Activated CD8-positive, alpha-beta memory T cell treated with anti-CD3 and anti-CD28 coated beads, Interleukin-2, amount 50 U/mL, for 1 hour (primary cell): Measurements from ENCODE around the gene NMRAL1.

Source experiments
- DNase-seq: peaks from one replicate; pipeline ENCODE4 v3.0.0-alpha.2; 2020; ENCODE audit errors: extremely low read depth

NMRAL1 gene

DNA sequence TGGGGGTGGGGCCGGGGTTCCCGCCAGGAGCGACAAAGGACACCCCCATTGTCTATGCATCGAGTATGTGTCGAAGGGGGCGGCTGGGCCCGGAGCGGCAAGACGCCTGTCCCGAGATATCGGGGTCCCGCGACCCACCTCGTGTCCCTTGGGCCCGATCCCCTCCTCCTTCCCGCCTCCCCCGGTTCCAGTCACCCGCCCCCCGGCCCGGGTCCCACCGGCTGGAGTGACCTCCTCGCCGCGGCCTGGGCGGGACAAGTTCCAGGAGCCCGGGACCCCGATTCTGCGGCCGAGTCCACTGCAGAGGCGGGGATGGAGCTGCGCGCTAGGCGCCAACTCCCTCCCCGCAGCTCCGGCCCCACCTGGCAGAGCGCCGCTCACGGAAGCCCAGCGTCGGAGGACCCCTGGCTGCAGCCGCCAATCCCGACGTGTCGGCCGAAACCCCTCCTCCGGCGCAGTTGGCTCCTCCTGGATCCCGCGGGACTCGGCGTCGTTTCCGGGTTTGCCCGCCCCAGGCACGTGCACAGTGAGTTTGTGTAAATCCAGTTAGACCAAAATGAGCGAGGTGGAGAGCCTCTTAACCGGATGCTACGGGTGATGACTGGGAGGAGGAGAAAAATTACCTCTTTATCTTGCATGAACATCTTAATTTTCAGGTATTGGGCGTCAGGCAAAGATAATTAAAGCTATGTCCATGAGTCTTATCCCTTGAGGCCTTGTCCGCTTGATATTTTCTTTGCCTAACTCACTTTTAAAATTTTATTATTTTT, at the start of gene NMRAL1:
NMRAL1 (minus strand) TSS at position 434 of the 770 bp plus-strand sequence. CDS start 493 bp downstream, outside the sequence.
- peak; percentile 57 for DNase-seq

DNA sequence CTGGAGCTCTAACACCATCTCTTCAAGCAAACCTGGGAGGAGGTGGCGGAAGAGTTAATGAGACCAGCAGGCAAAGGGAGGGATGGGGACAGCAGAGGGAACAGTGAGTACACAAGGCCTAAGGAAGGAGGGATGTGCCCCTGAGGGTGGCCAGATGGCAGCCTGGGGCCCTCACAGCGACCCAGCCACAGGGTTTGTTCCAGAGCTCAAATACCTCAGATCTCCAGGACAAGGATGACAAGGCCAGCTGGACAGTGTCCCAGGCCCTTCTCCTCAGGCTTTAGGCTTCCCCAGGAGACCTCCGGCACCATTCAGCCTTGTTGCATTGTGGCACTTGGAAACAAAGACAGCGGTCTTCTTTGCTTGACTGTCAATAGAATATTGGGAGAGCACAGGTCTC, 49.3 kb upstream of the NMRAL1 start:
- no peak for DNase-seq

DNA sequence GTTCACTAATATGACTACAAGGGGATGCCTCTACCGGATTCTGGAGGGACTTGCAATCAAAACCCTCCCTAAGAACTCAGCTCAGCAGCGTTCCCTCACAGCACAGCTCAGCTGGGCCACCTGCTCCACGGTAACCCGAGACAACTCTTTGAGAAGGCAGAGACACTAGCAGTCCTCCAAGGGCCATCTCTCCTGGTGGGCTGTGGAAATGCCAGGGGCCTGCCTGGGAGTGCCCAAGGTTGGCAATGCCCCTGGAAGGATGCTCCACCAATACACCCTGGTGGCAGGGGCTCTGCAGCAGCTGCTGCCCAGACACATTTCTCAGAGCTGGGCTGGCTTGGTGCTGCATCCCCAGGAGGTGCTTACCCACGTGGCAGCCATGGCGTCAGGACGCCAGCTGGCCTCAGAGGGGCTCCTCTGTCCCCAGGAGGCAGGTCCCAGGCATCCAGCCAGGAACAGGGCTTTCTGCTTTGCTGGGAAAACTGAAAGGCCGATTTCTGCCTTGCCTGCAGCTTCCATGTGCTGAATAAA, 47.7 kb upstream of the NMRAL1 start:
- no peak for DNase-seq

DNA sequence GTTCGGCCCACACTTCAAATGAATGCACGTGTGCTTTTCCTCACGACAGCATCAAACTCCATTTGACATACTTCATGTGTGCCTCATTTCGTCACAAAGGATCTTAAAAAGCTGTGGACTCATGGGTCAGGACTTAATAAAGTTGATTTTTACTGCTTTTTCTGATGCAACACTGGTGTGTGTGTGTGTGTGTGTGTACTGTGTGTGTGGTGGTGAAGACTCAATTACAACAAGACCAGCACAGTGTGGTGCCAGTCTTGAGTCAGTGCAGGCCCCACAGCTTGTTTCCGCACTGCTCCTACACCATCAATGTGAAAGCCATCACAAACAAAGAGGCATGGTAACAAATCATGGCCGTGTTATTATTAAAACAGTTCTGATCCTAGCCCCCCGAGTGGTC, 46.5 kb upstream of the NMRAL1 start:
- no peak for DNase-seq

DNA sequence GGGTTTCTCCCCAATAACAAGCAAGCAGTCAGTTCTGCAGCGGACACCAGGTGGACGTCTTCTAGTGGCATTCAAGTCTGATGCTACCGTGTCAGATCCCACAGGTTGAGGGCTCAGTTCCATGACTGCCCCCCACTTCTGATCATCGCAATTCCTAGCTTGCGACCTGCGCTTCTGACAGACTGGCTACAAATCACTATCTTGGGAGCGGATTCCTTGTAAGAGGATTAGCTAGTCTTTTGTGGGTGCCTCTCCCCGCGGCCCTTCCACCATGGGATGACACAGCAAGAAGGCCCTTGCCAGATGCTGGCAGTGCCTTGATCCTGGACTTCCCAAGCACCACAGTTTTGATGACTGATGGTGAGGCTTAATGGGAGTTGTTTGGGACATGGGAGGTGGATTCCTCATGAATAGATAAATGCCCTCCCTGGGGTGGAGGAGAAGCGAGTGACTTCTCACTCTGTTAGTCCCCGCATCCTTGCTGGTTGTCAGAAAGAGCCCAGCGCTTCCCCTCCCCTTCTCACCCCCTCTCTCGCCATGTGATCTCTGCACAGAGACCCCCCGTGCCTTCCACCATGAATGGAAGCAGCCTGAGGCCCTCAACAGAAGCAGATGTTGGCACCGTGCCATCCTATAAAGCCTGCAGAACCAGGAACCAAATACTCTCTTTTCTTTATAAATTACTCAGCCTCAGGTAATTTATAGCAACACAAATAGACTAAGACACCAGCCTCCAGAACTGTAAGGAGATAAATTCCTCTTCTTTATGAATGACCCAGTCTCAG, 45.0 kb upstream of the NMRAL1 start:
- DNase-seq: no peak

DNA sequence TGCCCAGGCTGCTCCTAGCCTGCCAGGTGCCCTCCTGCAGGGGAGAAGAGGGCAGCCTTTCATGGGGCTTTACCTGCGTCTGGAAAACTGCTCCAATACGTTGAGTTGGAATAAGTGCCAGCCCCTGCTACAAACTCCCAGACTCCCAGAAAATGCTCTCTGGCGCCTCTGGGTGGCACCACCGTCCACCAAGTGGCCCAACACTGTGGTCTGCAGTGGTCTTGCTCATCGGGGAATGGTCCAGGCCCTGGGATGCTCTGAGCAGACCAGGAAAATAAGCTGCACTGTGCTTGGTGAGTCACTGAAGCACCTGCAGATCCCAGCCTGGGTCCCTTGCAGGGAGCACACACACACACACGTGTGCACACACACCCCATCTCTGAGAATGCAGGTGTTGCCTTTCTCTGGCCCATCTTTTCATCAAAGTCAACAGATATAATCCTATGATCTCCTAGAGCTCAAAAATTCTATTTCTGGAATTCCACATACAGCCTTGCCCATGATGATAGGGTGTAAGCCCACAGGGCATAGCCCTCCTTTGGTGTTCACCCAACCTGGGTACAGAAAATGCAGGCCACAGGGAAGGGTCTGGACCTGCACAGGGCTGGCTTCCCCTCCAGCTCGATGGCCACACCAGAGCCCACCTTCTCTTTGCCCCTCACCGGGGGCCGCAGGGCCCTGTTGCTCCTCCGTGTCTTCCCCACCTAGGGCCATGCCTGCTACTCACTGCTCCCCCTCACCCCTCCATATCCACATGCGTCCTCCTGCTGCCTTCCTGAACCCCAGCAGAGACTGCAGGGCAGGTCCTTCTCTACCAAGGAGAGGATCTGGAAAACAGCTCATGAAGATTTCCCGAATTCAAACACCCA, 43.6 kb upstream of the NMRAL1 start:
- DNase-seq: no peak

DNA sequence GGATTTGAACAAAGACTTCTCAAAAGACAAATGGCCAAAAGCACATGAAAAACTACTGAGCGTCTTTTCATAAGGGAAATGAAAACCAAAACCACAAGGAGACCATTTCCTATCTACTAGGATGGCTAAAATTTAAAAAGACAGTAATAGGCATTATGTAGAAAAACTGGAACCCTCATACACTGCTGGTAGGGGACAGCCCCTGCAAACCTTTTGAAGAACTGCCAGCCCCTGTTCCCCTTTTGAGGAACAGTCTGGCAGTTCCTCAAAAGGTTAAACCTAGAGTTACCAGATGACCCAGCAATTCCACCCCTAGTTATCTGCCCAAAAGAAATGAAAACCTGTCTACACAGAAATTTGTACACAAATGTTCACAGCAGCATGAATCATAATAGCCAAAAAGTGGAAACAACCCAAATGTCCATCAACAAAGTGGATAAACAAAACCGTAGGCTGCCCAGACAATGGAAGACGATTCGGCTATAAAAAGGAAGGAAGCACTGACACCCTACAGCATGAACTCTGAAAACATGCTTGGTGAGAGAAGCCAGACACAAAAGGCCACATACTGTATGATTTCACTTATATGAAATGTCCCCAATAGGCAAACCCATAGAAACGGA, 41.3 kb upstream of the NMRAL1 start:
- DNase-seq: no peak

DNA sequence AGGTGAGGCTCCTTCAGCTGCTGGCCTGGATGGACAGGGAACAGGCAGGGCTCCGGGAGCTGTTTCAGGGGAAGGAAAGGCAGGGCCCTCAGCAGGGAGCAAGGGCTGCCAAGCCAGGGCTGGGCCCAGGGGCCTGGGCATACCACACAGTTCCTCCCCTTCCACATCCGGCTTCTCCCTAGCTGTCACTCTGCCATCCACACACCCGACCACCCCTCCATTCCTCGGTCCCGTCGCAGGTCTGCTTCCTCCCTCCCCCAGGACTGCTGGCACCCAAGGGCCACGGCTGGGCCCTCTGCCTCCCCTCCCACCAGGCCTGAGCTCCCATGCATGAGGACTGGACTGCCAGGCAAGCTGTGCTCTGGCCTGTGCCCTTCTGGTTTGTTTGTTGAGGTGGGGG, 40.2 kb upstream of the NMRAL1 start:
- DNase-seq: no peak

DNA sequence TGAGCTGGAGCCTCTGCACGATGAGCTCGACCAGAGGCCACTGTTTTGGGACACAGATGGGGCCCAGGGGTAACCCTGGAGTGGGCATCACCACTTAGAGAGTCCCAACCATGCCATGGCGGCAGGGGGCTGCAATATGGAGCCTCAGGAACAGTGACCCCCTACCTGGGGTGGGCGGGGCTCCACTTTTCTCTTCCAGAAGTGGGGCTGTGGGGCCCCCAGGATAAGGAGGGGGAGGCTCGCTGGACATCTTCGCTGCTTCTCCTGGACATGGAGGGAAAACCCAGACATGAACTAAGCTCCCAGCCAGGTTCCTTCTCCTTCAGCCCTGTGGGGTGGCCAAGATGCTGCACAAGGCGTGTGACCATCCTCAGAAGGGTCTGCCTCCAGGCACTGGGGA, 39.5 kb upstream of the NMRAL1 start:
- no peak for DNase-seq

DNA sequence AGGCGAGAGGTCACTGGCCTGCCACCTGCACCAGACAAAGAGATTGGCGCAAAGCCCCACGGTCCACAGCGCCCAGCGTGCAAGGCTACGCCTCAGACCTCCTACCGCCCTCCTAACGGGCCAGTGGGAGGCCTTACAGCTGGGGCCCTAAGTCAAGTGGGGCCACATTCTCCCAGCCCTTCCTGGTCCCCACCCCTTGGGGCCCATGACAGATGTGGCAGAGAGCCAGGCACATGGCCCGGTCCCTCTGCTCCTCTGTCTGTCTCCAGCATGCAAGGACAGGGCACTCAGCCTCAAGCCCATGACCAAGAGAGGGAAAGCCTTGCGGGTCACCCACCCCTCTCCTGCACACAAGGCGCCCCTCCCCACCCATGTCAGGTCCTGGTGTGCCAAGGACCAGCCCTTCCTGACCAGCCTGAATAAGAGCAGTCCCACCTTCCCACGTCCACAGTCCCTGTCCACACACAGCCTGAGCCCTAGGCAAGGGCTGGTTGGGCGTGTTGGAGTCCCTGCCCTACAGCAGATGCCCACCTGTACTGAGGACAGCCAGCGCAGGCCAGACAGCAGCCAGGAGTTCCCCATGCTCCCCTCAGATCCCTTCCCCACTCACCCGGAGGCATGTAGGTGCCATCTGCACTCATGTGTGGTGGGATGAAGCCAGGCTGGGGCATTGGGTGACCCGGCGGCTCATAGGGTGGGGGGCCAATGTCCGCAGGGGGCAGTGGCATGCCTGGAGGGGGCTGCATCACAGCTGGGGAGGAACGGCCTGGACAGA, 38.8 kb upstream of the NMRAL1 start:
- no peak for DNase-seq

DNA sequence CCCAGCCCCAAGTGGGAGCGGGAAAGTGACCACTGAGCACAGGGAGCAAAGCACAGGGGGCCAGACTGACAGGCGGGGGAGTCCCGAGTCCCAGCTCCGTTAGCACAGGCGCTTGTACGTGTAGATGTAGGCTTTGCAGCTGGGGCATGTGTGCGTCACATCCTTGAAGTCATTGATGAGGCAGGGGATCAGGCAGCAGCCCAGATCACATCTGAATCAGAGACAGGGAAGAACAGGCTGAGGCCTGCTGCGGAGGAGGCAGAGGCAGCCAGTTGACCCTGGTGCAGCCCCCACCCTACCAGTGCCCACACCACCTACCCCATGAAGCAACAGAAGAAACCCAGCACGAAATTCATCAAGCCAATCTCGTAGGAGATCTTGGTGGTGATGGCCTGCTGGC, 38.0 kb upstream of the NMRAL1 start:
- no peak for DNase-seq

DNA sequence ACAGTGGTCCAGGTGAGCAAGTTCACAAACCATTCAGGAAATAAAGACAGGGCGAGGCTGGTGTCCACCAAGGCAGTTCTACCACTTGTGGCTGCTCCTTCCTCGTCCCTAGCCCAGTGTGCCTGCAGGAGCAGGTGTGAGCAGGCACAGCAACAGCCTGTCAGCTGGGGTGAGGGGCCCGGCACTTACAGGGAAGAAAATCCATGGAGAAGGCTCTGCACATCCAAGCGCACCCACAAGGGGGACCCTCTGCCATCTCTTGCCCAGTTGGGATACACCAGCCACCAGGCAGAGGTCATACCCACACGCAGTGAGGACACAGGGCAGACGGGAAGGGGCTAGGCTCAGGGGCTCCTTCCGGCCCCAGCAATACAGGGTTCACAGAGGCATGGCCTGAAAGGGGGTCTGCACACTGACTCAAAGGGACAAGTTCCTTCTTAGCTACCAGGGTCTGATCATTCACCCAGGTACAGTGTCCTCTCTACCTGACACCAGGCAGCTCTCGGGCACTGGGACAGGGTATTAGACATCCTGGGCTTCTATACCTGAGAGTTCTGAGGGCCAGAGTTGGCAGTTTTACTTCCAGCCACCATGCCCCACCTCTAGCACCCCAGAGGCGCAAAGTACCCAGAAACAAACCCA, 37.1 kb upstream of the NMRAL1 start:
- no peak for DNase-seq

DNA sequence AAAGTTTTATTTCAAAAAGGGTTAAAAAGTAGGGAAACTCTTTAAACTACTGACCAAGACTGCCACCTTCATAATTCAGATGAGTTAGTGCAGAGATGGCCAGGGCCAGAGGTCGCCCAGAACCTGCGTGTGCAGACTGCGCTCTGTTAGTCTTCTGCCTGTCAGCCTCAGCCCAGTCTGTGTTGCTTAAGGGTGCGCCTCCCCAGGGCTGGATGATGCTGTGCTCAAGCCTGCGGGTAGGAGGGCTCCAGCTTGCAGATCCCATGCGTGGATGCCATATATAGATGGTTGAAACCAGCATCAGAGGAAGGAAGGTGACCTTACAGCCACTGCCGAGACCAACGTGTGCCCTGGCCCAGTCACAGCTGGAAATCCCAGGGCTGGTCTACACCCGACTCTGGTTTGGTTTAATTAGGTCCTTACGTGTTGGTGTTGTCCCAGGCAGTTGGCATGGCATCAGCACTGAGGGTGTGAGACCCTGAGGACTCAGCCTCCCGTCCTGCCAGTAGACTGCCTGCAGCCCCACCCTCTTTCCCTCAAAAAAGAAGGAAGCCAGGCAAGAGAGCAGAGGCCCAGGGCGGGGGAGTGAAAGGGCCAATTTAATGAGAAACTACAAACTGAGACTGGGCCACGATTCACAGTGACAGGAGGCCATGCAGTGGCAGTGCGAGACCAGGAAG, 36.5 kb upstream of the NMRAL1 start:
- DNase-seq: no peak

DNA sequence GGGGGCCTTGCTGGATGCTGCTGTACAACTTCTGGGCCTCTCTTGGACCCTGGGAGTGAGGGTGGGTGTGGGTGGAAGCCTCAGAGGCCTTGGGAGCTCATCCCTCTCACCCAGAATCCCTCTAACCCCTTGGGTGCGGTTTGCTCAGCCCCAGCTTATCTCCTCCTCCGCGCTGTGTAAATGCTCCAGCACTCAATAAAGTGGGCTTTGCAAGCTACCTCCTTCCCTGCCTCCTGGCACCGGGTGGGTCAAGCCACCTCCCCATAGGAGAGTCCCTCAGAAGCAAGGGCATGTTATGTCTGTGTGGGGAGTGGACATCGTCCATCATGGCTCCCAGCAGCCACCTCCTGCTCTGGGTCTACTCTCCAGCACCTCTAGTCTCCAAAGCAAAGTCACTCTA, 35.7 kb upstream of the NMRAL1 start:
- no peak for DNase-seq

DNA sequence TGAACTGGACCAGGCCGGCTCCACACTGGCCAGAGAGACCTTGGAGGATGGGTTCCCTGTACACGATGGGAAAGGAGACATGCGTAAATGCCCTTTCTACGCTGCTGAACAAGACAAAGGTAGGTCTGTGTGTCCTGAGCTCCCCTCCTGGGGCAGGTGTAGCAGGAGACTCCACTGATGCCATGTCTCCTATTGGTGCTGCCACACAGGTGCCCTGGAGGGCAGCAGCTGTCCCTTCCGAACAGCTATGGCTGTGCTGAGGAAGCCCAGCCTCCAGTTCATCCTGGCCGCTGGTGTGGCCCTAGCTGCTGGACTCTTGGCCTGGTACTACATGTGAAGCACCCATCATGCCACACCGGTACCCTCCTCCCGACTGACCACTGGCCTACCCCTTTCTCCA, 35.0 kb upstream of the NMRAL1 start:
- no peak for DNase-seq

DNA sequence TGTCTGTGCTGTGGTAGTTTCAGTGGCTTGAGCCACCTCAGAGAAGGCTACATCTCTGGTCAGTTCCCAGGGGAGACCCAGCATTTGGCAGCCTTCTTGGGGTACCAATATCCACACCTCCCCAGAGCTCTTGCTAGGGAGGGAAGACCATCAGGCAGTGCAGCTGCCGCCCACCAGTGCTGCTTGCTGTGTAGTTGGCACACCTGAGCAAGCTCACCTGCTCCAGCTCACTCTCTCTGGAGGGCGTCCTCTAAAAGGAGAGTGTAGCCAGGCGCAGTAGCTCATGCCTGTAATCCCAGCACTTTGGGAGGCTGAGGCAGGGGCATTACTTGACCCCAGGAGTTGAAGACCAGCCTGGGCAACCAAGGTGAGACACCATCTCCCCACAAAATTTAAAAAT, 34.4 kb upstream of the NMRAL1 start:
- DNase-seq: no peak

DNA sequence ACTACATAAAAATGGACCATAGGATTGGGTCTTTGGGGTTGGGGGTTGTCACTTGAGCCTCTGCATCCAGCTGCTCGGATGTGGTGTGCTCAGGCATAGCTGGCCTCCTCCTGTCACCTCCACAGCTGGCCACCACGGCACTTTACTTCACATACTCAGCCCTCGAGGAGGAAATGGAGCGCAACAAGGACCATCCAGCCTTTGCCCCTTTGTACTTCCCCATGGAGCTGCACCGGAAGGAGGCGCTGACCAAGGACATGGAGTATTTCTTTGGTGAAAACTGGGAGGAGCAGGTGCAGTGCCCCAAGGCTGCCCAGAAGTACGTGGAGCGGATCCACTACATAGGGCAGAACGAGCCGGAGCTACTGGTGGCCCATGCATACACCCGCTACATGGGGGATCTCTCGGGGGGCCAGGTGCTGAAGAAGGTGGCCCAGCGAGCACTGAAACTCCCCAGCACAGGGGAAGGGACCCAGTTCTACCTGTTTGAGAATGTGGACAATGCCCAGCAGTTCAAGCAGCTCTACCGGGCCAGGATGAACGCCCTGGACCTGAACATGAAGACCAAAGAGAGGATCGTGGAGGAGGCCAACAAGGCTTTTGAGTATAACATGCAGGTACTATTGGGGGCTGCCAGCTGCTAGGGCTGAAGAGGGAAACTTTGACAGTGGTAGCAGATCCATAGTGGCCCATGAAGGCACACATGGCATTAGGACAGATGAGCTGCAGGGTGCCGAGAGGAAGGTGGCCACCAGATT, 33.3 kb upstream of the NMRAL1 start:
- no peak for DNase-seq

DNA sequence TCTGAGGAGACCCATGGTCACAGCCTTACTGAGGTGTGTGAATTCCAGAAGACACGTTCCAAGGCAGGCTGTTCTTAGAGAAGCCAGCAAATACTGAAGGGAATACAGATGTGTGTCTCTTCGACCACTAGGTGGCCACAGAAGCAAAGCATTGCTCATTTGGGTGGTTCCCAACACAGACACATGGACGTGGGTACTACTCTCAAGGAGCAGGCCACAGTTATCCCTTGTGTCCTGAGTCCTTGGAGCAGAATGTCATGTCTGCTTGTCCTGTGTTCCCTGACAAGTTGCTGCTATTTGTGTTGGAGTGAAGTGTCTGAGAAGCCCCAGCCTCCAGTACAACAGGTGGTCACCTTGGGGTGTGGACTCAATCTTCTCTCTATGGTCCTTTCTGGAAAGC, 32.0 kb upstream of the NMRAL1 start:
- peak; percentile 20 for DNase-seq
